GOT3 (cell line): ENCODE data around the gene LRP2BP.
"Not testable (repeated sequence)": the region's sequence is repeated elsewhere in the genome, so short reads cannot be mapped to it uniquely, and the experiment has no call there.

Experiments
- DNase-seq: peaks from one replicate; lab custom pipeline; 2025; ENCODE audit warnings: mixed read lengths; lab: John Stamatoyannopoulos, UW

The LRP2BP gene

DNA sequence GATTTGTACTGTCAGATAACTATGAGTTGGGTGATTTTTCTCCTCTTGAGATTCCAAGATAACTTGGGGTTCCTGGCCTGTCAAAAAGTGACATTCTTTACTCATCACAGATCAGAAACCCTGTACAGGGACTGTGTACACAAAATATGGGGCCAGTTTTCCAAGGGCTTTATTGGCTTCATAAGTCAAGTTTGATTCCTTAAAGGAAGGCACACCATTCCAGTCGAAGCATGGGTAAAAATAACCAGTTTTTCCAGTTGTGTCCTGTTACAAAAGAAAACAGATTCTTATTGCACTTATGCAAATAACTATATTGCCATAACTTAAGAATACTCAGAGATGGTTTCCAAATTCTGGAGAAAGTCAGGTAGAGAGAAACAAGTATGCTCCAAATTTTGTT is 70.0 kb downstream of the LRP2BP start:
- DNase-seq, result not testable (repeated sequence)

DNA sequence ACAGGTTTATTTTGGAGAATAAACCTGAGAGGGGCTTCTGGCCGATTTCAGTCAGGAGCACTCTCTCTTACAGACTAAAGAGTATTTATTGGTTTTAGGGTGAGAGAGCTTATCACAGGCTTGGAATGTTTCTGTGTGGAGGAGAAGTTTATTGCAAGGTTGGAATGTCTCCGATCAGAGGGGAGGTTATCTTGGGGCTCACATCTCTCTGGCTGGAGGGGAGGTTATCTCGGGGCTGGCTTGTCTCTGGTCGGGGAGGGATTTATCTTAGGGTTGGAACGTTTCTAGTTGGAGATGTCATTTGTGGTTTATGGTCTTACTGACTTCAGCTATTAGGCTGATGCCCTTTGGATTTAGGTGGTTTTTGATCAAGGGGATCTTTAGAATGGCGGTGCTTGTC is 71.4 kb downstream of the LRP2BP start:
- not testable (repeated sequence) for DNase-seq

DNA sequence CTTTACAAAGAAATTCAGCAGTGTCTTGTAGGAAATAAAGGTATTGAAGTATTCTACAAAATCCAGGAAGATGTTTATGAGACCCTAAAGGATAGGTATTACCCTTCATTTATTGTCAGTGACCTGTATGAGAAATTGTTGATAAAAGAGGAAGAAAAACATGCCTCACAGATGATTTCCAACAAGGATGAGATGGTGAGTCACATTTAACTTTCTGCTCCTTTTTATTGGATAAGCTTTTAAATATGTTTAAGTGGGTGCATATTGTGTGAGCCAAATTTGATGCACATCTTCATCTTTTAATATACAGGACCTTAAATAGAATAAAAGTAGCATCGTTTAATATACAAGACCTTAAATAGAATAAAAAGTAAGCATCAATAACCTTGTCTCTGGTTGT is 72.1 kb downstream of the LRP2BP start:
- no peak for DNase-seq

DNA sequence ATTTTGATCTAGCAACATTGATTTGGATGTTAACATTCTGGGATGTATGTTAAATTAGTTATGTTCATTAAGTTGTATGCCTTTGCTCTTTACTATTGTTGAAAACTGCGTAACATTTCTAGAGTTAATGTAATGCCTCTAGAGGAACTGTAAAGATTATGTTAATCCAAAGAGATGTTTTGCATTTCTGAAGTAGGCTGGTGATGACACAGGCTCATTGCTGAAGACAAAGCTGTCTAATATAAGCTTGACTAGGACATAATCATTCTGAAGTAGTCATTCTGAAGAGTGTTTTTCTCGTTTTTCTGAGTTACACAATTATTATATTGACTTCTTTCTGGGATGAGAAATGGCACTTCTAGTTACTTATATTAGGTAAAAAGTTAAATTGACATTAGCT is 72.9 kb downstream of the LRP2BP start:
- no peak for DNase-seq

DNA sequence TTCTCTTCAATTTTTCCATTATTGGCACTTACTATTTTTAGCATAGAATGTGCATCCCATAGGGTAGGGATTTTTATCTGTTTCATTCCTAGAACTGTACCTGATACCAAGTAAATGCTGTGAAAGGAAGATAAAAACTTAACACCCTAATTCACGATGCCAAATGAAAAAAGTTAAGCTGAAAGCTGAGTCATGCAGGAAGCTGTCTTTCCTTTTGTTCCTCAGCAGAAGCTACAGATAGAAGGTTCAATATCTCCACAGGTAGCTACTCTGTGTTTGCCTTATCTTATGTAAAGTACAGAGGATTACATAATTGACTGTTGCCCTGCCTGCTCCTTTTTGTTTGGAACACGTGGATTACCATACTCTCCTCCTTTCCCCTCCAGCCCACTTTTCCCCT is 77.0 kb downstream of the LRP2BP start:
- DNase-seq, result no peak

DNA sequence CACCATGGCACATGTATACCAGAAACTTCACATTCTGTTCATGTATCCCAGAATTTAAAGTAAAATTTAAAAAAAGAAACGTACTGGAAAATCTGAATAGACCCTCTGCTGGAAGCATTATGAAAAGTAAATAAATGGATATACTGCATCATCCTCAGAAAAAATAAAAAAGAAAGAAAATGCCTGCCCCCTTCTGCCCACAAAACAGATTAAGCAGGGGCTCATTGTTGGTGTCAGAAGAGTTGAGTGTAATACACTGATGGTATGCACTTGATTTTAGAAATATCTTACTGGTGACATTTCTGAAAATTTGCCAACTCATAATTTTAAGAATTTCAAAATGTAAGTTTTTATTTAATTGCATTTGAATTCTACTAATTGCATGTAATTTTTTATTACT is 77.8 kb downstream of the LRP2BP start:
- DNase-seq, result no peak

DNA sequence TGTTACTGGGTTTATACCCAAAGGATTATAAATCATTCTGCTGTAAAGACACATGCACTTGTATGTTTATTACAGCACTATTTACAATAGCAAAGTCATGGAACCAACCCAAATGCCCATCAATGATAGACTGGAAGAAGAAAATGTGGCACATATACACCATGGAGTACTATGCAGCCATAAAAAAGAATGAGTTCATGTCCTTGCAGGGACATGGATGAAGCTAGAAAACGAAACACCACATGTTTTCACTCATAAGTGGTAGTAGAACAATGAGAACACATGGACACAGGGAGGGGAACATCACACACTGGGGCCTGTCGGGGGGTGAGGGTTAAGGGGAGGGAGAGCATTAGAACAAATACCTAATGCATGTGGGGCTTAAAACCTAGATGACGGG is 78.3 kb downstream of the LRP2BP start:
- DNase-seq, result not testable (repeated sequence)
